Activated CD4-positive, CD25-positive, alpha-beta regulatory T cell treated with anti-CD3 and anti-CD28 coated beads, Interleukin-2, amount 50 U/mL, for 72 hours (primary cell): ENCODE measurements around the gene ZNF689.
A peak's percentile ranks its signal among the peaks of the same experiment; 100 is the strongest.
"Not testable (repeated sequence)": the region's sequence is repeated elsewhere in the genome, so short reads cannot be mapped to it uniquely, and the experiment has no call there.

ENCODE experiments used
- DNase-seq: peaks from one replicate; pipeline ENCODE4 v3.0.0; 2021

ZNF689 gene

GRCh38 chr16:30609926-30610839 lies at the start of gene ZNF689:
ZNF689 (minus strand) TSS chr16:30610389; CDS start chr16:30610041, 348 bp downstream.
- peak; percentile 93 for DNase-seq

GRCh38 chr16:30658731-30659506 lies 48.7 kb upstream of the ZNF689 start:
- peak; percentile 65 for DNase-seq

GRCh38 chr16:30657866-30658730 lies 47.9 kb upstream of the ZNF689 start, which contains the start of gene FBRS:
FBRS (plus strand) TSS chr16:30658431; CDS start chr16:30659519, 1,088 bp downstream.
- DNase-seq = peak; percentile 100

- no peak for DNase-seq
Observed at GRCh38 chr16:30656974-30657865, 47.0 kb upstream of the ZNF689 start.

- no peak for DNase-seq
Observed at GRCh38 chr16:30656388-30656787, 46.2 kb upstream of the ZNF689 start.

GRCh38 chr16:30655815-30656347 lies 45.7 kb upstream of the ZNF689 start:
- DNase-seq = no peak

- DNase-seq = no peak
Observed at GRCh38 chr16:30654856-30655255, 44.7 kb upstream of the ZNF689 start.

- no peak for DNase-seq
Observed at GRCh38 chr16:30652718-30653117, 42.5 kb upstream of the ZNF689 start.

- no peak for DNase-seq
Observed at GRCh38 chr16:30652005-30652296, 41.8 kb upstream of the ZNF689 start.

- DNase-seq = peak; percentile 78
Observed at GRCh38 chr16:30651124-30652004, 41.2 kb upstream of the ZNF689 start.

GRCh38 chr16:30650369-30651123 lies 40.4 kb upstream of the ZNF689 start, which contains the start of gene PRR14:
PRR14 (plus strand) TSS chr16:30650960; CDS start chr16:30651646, 686 bp downstream.
- peak; percentile 95 for DNase-seq

- no peak for DNase-seq
Observed at GRCh38 chr16:30649725-30650368, 39.7 kb upstream of the ZNF689 start.

GRCh38 chr16:30647274-30647571 lies 37.0 kb upstream of the ZNF689 start:
- DNase-seq = no peak

GRCh38 chr16:30645727-30646126 lies 35.5 kb upstream of the ZNF689 start:
- DNase-seq = no peak

GRCh38 chr16:30644334-30644830 lies 34.2 kb upstream of the ZNF689 start:
- DNase-seq = no peak

- DNase-seq = no peak
Observed at GRCh38 chr16:30641378-30641982, 31.3 kb upstream of the ZNF689 start.

- no peak for DNase-seq
Observed at GRCh38 chr16:30637944-30638343, 27.8 kb upstream of the ZNF689 start.

- DNase-seq = not testable (repeated sequence)
Observed at GRCh38 chr16:30637139-30637538, 26.9 kb upstream of the ZNF689 start.

- DNase-seq = no peak
Observed at GRCh38 chr16:30636599-30636998, 26.4 kb upstream of the ZNF689 start.
